Inferior parietal cortex (tissue), 1 donor: ENCODE measurements around the gene TM9SF4.
"Not testable (repeated sequence)": the region's sequence is repeated elsewhere in the genome, so short reads cannot be mapped to it uniquely, and the experiment has no call there.

Experiments
- DNase-seq: peaks from one replicate; pipeline ENCODE4 v3.0.0-alpha.2; 2016; ENCODE audit errors: extremely low spot score

Gene TM9SF4

GRCh38 chr20:32158351-32158750 lies 48.8 kb downstream of the TM9SF4 start:
- no peak for DNase-seq

- no peak for DNase-seq
These were observed 49.6 kb downstream of the TM9SF4 start for GRCh38 chr20:32158943-32159660.

DNA sequence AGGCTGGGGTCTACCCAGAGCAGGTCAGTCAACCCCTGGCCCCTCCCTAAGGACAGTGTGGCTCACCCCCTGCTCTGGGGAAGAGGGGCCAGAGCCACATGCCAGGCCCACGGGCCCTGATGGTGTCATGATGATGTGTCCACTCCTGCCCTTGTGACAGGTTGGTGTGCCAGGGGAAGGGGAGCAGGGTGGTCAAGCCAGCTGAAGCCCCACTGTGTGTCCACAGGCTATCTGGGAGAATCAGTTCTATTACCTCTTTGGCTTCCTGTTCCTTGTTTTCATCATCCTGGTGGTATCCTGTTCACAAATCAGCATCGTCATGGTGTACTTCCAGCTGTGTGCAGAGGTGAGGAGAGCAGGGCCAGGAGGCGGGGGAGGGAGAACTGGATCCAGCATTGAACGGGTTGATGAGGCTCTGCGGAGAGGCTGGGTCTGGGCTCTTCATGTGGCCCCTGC lies 50.3 kb downstream of the TM9SF4 start:
- no peak for DNase-seq

GRCh38 chr20:32160341-32160740 lies 50.8 kb downstream of the TM9SF4 start:
- DNase-seq: no peak

GRCh38 chr20:32162351-32162750 lies 52.8 kb downstream of the TM9SF4 start:
- no peak for DNase-seq

DNA sequence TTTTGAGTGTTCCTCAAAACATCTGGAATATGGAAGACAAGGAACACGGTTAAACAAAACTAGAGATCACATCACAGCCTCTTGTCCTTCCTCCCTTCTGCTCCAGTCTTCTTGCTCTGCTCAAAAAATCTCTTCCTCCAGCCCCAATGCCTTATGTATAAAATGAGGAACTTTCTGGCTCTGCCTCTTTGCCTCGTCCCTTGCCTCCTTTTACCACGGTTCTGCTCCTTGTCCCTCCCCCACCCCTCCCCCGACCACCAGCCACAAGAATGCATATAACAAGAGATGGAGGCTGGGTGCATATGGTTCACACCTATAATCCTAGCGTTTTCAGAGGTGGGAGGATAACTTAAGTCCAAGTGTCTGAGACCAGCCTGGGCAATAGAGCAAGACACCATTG lies 54.4 kb downstream of the TM9SF4 start:
- DNase-seq: no peak

GRCh38 chr20:32164984-32165735 lies 55.6 kb downstream of the TM9SF4 start:
- DNase-seq: no peak

GRCh38 chr20:32165836-32166545 lies 56.5 kb downstream of the TM9SF4 start:
- DNase-seq: no peak

DNA sequence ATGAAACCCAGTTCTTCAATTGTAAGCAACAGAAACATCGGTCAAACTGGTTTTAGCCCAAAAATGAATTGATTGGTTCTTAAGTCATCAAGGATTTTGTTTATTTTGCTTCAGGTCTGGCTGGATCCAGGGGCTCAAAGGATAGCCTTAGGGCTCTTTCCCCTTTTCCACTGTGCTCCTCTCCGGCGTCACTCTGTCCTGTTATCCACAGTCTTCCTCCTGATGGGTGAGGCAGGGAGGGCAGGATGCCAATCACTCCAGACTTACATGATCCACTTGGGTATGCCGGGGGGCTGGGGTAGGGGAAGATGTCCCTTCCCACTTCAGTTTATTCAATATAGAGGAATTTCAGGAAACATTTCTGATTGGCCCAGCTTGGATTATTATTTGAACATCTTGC lies 58.0 kb downstream of the TM9SF4 start:
- DNase-seq: no peak

GRCh38 chr20:32168184-32168910 lies 58.8 kb downstream of the TM9SF4 start:
- no peak for DNase-seq

DNA sequence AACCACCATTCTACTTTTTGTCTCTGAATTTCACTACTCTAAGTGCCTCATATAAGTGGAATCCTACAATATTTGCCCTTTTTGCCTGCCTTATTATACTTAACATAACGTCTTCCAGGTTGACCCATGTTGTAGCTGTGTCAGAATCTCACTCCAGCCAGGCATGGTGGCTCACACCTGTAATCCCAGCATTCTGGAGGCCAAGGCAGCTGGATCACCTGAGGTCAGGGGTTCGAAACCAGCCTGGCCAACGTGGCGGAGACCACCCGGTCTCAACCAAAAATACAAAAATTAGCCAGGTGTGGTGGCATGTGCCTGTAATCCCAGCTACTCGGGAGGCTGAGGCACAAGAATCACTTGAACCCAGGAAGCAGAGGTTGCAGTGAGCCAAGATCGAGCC lies 68.2 kb downstream of the TM9SF4 start:
- DNase-seq: not testable (repeated sequence)

GRCh38 chr20:32179515-32179914 lies 70.0 kb downstream of the TM9SF4 start:
- no peak for DNase-seq

- DNase-seq: no peak
These were observed 70.4 kb downstream of the TM9SF4 start for GRCh38 chr20:32179934-32180333.

DNA sequence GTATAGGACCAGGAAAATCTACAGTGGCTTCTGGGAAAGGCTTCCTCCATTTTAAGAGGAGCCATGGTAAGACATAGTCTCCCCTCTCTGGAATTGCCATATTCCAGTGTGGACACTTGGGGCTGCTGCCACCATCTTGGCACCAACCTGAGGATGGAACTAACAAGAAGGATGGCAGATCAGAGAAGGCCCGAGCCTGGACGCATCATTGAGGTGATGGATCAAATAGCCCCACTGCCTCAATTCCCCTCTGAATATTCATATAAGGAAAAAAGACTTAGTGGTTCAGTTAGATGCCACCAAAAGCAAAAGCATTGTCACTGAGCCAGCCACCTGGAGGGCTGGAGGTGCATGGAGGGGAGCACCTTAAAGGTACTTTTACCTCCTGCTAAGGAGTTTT lies 72.1 kb downstream of the TM9SF4 start:
- no peak for DNase-seq

DNA sequence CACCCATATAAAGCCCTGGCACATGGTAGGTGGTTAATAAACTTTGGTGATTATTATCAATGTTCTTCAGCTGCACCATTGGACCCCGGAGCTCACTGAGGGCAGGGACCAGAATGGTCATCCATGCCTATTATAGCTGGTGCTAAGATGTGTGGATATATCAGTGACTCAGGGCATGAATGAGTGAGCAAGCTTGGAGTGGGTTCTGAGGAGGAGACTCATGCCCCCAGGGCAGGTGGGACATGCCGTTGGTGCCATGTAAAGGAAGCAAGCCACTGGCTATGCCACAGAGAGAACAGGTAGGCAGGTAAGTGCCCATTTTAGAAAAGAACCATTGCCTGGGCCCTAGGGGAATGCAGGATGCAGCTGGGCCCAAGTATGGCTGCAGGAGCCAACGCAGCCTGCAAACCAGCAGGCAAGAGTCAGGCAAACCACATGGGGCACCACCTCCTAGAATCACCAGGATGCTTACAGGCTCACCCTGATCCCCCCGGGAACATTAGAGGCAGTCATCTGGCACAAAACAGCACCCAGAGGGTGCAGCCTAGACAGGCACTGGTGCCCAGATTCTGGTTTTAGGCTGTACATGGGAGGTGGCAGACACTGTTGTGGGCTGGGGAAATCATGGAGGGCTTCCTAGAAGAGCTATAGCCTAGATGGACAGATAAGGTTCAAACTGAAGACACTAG lies 74.6 kb downstream of the TM9SF4 start:
- no peak for DNase-seq

- DNase-seq: no peak
These were observed 75.6 kb downstream of the TM9SF4 start for GRCh38 chr20:32184961-32185603.

GRCh38 chr20:32186506-32186905 lies 77.0 kb downstream of the TM9SF4 start:
- DNase-seq: no peak

DNA sequence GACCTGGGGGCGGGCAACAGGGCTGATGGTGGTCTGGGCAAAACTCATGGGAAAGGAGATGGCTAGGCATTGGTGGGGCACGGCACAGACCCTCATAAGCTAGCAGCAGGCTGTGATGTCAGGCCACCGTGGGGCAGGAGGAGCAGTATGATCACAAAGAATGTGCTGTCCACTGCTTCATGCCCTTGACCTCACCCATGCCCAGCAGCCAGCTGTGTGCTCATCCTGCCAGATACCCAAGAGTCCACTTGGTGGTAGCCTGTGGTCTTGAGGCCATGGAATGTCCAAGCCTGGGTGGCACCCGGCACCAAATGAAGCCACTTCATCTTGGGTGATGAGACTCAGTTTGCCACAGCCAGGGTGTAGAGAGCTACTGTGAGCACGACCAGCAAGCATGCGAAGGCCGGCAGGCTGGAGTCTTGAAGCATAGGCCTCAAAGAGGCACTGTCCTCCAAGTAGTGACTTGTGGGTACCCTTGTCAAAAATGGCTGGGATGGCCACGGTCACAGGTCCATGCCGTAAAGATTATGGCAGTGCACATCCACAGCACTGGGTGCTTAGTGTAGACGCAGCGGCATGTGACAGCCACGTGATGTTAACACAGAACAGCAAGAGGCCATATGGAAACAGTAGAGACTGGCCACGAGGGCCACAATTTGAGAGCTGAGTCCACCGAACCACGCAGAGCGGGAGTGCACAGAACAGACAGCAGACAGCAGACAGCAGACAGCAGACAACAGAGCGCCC lies 79.0 kb downstream of the TM9SF4 start:
- no peak for DNase-seq

GRCh38 chr20:32189123-32189410 lies 79.6 kb downstream of the TM9SF4 start:
- DNase-seq: no peak
